K562 (cell line): ENCODE measurements around the gene NHLH2. TPM values are rescaled to one million over a fixed set of nuclear protein-coding genes. Genes with fewer than 3 reads are reported as not detected.

Experiments
- DMBX1 ChIP-seq: fragments of 250-450 bp; sonication (Bioruptor Pico); IDR thresholded peaks from 2 replicates; pipeline ENCODE4 v1.8.0; 2022; ENCODE audit warnings: inconsistent platforms, mild to moderate bottlenecking, moderate library complexity, borderline replicate concordance
- HINFP ChIP-seq: fragments of 450-650 bp; conservative IDR thresholded peaks from 2 replicates; pipeline ENCODE4 v1.6.1; 2016; ENCODE audit warnings: missing genetic modification characterization, low read depth, mild to moderate bottlenecking, control low read depth, missing compliant biosample characterization
- ILF3 ChIP-seq: fragments of 450-650 bp; IDR thresholded peaks from 2 replicates; pipeline ENCODE4 v1.6.1; 2018; ENCODE audit warnings: antibody characterized with exemption, mild to moderate bottlenecking, moderate library complexity, borderline replicate concordance
- KLF6 ChIP-seq: fragments of 250-450 bp; sonication (Bioruptor Pico); IDR thresholded peaks from 2 replicates; pipeline ENCODE4 v1.4.0; 2020; ENCODE audit warnings: mild to moderate bottlenecking, moderate library complexity, borderline replicate concordance
- PATZ1 ChIP-seq: fragments of 250-450 bp; sonication (Bioruptor Pico); IDR thresholded peaks from 2 replicates; pipeline ENCODE4 v1.5.0; 2020; ENCODE audit warnings: mild to moderate bottlenecking, borderline replicate concordance
- PYGO2 ChIP-seq: fragments of 450-650 bp; IDR thresholded peaks from 2 replicates; pipeline ENCODE4 v1.6.1; 2016; ENCODE audit warnings: mild to moderate bottlenecking, missing genetic modification characterization, moderate library complexity, missing compliant biosample characterization
- SMAD3 ChIP-seq: fragments of 450-650 bp; formaldehyde crosslinking; conservative IDR thresholded peaks from 2 replicates; pipeline ENCODE4 v1.4.0; 2020; ENCODE audit warnings: mild to moderate bottlenecking
- ZBTB12 ChIP-seq: fragments of 250-450 bp; sonication (Bioruptor Pico); IDR thresholded peaks from 2 replicates; pipeline ENCODE4 v1.4.0; 2020
- ZBTB17 ChIP-seq: fragments of 450-650 bp; formaldehyde crosslinking; IDR thresholded peaks from 2 replicates; pipeline ENCODE4 v1.4.0; 2020; ENCODE audit warnings: mild to moderate bottlenecking
- ZKSCAN3 ChIP-seq: fragments of 250-450 bp; sonication (Bioruptor Pico); IDR thresholded peaks from 2 replicates; pipeline ENCODE4 v1.4.0; 2020
- ZNF165 ChIP-seq: fragments of 250-450 bp; sonication (Bioruptor Pico); IDR thresholded peaks from 2 replicates; pipeline ENCODE4 v1.4.0; 2020; ENCODE audit warnings: borderline replicate concordance
- ZNF175 ChIP-seq: fragments of 200-800 bp; sonication (Bioruptor generic); IDR thresholded peaks from 2 replicates; pipeline ENCODE4 v1.6.1; 2016; ENCODE audit warnings: low read depth, mild to moderate bottlenecking, missing genetic modification characterization, missing compliant biosample characterization
- ZNF212 ChIP-seq: fragments of 450-650 bp; formaldehyde crosslinking; IDR thresholded peaks from 2 replicates; pipeline ENCODE4 v1.4.0; 2020; ENCODE audit warnings: mild to moderate bottlenecking
- ZNF311 ChIP-seq: fragments of 250-450 bp; sonication (Bioruptor Pico); IDR thresholded peaks from 2 replicates; pipeline ENCODE4 v1.4.0; 2020; ENCODE audit warnings: mild to moderate bottlenecking, moderate library complexity
- ZNF324 ChIP-seq: fragments of 250-450 bp; sonication (Bioruptor Pico); IDR thresholded peaks from 2 replicates; pipeline ENCODE4 v1.4.0; 2020; ENCODE audit warnings: mild to moderate bottlenecking
- ZNF354B ChIP-seq: fragments of 250-450 bp; sonication (Bioruptor Pico); IDR thresholded peaks from 2 replicates; pipeline ENCODE4 v1.4.0; 2020
- ZNF436 ChIP-seq: fragments of 250-450, 450-650 bp; sonication (Bioruptor Pico); formaldehyde crosslinking; IDR thresholded peaks from 2 replicates; pipeline ENCODE4 v1.7.0; 2020; ENCODE audit warnings: mild to moderate bottlenecking
- ZNF449 ChIP-seq: fragments of 250-450 bp; sonication (Bioruptor Pico); IDR thresholded peaks from 2 replicates; pipeline ENCODE4 v1.8.0; 2022; ENCODE audit warnings: moderate library complexity, mild to moderate bottlenecking, inconsistent platforms
- ZNF57 ChIP-seq: fragments of 450-650 bp; formaldehyde crosslinking; IDR thresholded peaks from 2 replicates; pipeline ENCODE4 v1.4.0; 2020; ENCODE audit warnings: mild to moderate bottlenecking, moderate library complexity
- ZNF584 ChIP-seq: fragments of 200-800 bp; sonication (Bioruptor generic); IDR thresholded peaks from 2 replicates; pipeline ENCODE4 v1.6.1; 2016; ENCODE audit warnings: low read depth, mild to moderate bottlenecking, missing genetic modification characterization, missing compliant biosample characterization
- ZNF639 ChIP-seq, 2 experiments: fragments of 200-800 bp in 1 of 2; sonication (Bioruptor generic) in 1 of 2; sonication (generic) in 1 of 2; formaldehyde crosslinking in 1 of 2; IDR thresholded peaks in 1 of 2; conservative IDR thresholded peaks in 1 of 2; 2 replicates each; pipeline versions ENCODE4 v1.5.0 to v1.6.1; 2016 to 2020; ENCODE audit warnings: missing compliant biosample characterization in 1 of 2, missing genetic modification characterization in 1 of 2, missing genetic modification reagents in 1 of 2
- polyA plus RNA-seq, 8 experiments: library from polyadenylated mRNA; depleted of rRNA in 4 of 8; stranded (reverse) in 5 of 8; unstranded in 3 of 8; fragments of >200 nt; fragmentation: Nextera tagmentation in 2 of 8; fragmentation: Illumina TruSeq in 1 of 8; extraction: Ambion mirVana in 2 of 8; extraction: Trizol in 1 of 8; gene quantifications; 2 replicates each; pipeline versions ENCODE4 v1.2.1 to v1.2.3, GENCODE V29; 2011 to 2014; ENCODE audit warnings: inconsistent platforms in 1 of 8, missing spikeins in 1 of 8
- total RNA-seq, 7 experiments: library from RNA; depleted of rRNA in 6 of 7; stranded (reverse); fragments of >200 nt in 6 of 7; fragmentation: Illumina TruSeq in 2 of 7; extraction: Trizol in 2 of 7; gene quantifications; 2 replicates each; pipeline versions ENCODE4 v1.2.1 to v1.2.3, GENCODE V29; 2011 to 2021; ENCODE audit warnings: low replicate concordance in 1 of 7

NHLH2 gene
- total and polyA plus RNA-seq, 9 of the 15 experiments (the other 6 are each of a cell fraction or from before 2014, with no cell fraction given), result not detected

GRCh38 chr1:115874497-115874896 is 33.6 kb upstream of the NHLH2 start (continued):
- TF ChIP-seq PATZ1 (CRISPR knock-in tag) (peak; percentile 44; the same call in 1 of the 2 replicates), ZBTB12 (peak; percentile 41; the same call in 1 of the 2 replicates), HINFP (no peak), ZKSCAN3 (no peak), ZBTB17 (CRISPR knock-in tag) (peak; percentile 47; the same call in 1 of the 2 replicates), DMBX1 (peak; percentile 66; the same call in 1 of the 2 replicates), ZNF436 (CRISPR knock-in tag) (no peak), ZNF175 (CRISPR knock-in tag) (peak; percentile 97), ZNF311 (CRISPR knock-in tag) (peak; percentile 86; the same call in 1 of the 2 replicates), ZNF584 (CRISPR knock-in tag) (peak; percentile 78), KLF6 (CRISPR knock-in tag) (peak; percentile 63; the same call in 1 of the 2 replicates), SMAD3 (CRISPR knock-in tag) (peak; percentile 80), ILF3 (no peak), ZNF449 (peak; percentile 61; the same call in 1 of the 2 replicates), ZNF639 (CRISPR knock-in tag; conservative IDR thresholded peaks at IDR 0.05 in 1 of 2, IDR thresholded peaks at IDR 0.05 in 1 of 2) (peak in 1 of 2 experiments; percentile 81; a peak in 1 of 4 replicates), ZNF324 (CRISPR knock-in tag) (peak; percentile 45; the same call in 1 of the 2 replicates), ZNF212 (peak; percentile 62; the same call in 1 of the 2 replicates), ZNF57 (CRISPR knock-in tag) (peak; percentile 45; the same call in 1 of the 2 replicates), ZNF354B (CRISPR knock-in tag) (no peak), PYGO2 (tag) (no peak), ZNF165 (CRISPR knock-in tag) (peak; percentile 86)
